GM18507 (cell line): ENCODE data around the gene ST6GALNAC3.
"Not testable (repeated sequence)": the region's sequence is repeated elsewhere in the genome, so short reads cannot be mapped to it uniquely, and the experiment has no call there.

Experiments used
- DNase-seq: peaks from one replicate; pipeline ENCODE4 v3.0.0; 2011; ENCODE audit warnings: low read depth; ENCODE audit not compliant: insufficient read length; ENCODE audit errors: extremely low spot score
- FAIRE-seq: peaks from 2 replicates; lab custom pipeline; 2011; peaks lifted over from hg19 to GRCh38; lab: Jason Lieb, UNC

Gene ST6GALNAC3

DNA sequence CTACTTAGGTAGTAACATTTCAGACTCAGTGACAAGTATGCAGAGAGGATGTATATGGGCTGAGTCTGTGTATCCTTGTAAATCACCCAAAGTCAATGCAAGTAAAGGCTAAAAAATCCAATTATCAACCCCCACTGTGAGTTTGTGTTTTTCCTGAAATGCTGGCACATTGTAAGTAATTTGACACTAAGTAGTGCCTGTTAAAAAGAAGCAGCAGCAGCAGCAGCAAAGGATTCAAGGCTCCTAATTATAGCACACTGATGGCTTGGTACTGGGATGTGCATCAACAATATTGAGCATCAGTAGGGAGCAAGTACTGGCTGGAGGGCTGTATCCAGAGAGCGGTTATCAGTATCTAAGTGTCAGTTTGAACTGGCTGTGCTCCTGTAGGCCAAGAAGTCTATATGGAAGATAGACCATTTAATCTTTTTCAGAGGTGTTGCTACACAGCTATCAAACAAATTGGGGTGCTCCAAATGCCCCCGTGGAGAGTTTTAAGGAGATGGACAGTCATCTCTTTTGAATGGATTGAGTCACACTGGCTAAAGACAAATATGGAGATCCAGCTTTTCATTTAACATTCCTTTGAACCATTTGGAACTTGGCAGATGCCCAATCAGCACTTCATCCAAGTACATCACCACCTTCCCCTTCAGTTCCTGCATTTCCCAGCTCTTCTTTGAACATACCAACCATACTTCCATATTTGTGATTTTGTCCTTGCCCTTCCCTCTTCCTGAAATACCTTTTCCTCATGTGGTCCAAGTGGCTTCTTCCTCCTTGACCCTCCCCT is 551.5 kb downstream of the ST6GALNAC3 start:
- FAIRE-seq (no peak), DNase-seq (no peak)

DNA sequence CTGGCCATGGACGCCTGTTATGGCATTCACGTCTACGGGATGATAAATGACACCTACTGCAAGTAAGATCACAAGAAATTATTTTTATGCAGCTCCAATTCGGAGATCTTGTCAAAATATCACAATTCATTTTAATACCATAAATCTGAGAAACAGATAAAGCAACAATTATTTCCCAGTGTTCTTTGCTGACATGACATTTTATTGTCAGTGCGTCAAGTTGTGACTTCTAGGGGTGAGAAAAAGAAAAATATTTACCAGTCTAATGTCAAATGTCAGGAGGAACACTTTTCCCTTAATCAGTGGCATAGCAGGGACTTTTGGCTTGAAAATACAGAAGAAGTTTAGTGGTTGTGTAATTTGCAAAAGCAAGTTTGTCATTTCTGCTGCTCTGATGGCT is 553.0 kb downstream of the ST6GALNAC3 start:
- FAIRE-seq (no peak), DNase-seq (no peak)

- FAIRE-seq = no peak
- DNase-seq = no peak
These were observed 553.4 kb downstream of the ST6GALNAC3 start for GRCh38 chr1:76627901-76628300.

DNA sequence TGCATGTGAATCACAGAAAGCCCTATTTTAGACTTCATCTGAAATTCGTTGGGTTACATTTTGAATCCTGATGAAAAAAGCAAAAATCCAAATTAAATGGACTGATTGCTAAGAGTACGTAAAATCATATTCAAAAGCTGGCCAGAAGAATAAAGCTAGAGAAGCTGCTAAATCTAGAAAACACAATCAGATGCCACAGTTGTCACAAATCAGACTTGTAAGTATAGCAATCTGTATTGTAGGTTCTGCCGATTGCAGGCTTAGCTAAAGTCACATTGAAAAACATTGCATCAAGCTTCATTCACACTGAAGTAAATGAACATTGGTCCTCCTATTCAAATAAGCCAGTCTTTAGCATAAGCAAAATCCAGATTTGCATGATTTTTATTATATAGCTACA is 557.6 kb downstream of the ST6GALNAC3 start:
- DNase-seq = no peak
- no peak for FAIRE-seq

DNA sequence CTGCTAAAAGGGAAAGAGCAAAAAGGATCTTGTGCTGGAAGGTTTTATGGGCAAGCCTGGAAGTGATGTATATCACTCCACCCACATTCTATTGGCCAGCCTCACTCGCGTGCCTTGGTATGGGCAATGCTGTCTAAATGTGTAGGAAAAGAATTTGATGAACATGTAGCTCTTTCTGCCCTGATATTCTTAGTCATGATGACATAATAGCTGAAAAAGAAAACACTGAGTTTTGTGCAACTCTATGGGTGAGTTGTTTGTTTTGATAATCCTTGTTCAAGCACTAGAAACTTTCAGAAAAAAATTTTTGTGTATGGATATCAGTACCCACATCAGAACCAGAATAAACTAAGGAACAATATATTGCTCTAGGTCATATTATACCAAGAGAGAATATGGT is 561.2 kb downstream of the ST6GALNAC3 start:
- no peak for DNase-seq
- FAIRE-seq = no peak

- no peak for DNase-seq
- FAIRE-seq = no peak
These were observed 564.6 kb downstream of the ST6GALNAC3 start for GRCh38 chr1:76639181-76639580.

GRCh38 chr1:76640092-76640491 is 565.5 kb downstream of the ST6GALNAC3 start:
- no peak for DNase-seq
- no peak for FAIRE-seq

DNA sequence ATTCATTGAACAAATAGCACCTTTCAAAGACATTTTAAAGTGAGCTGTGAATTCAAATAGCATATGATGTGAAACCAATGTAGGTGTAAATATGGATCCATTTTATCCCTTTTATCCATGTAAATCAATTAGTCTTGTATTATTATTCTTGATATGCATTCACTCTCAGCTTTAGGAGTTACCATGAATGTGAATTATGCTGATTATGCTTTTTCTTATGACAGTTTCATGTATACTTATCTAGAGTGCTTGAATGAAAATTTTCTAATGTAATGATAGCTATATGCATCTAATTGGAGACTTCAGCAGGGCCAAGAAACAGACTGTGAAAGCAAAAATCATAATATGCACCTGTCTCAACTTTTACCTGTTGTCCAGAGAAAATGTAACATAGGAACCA is 566.2 kb downstream of the ST6GALNAC3 start:
- DNase-seq (no peak), FAIRE-seq (no peak)

- DNase-seq (no peak), FAIRE-seq (no peak)
These were observed 569.6 kb downstream of the ST6GALNAC3 start for GRCh38 chr1:76644139-76644538.

DNA sequence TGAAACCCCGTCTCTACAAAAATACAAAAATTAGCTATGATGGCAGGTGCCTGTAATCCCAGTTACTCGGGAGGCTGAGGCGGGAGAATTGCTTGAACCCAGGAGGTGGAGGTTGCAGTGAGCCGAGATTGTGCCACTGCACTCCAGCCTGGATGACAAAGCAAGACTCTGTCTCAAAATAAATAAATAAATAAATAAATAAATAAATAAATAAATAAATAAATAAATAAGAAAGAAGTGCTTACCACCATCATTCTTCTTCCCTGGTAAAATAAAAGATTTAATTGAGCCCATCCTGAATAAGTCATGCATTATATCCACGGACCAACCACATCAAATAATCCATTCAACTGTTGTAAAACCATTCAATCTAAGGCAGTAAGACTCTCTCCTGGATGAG is 578.3 kb downstream of the ST6GALNAC3 start:
- FAIRE-seq, DNase-seq: not testable (repeated sequence)

- FAIRE-seq (no peak), DNase-seq (no peak)
These were observed 583.1 kb downstream of the ST6GALNAC3 start for GRCh38 chr1:76657623-76658022.

- DNase-seq (no peak), FAIRE-seq (no peak)
These were observed 584.8 kb downstream of the ST6GALNAC3 start for GRCh38 chr1:76659171-76659940.

GRCh38 chr1:76661531-76661930 is 587.0 kb downstream of the ST6GALNAC3 start:
- no peak for FAIRE-seq

GRCh38 chr1:76666499-76666898 is 592.0 kb downstream of the ST6GALNAC3 start:
- FAIRE-seq (no peak), DNase-seq (no peak)

More at GRCh38 chr1:76661531-76661930, 587.0 kb downstream of the ST6GALNAC3 start:
- no peak for DNase-seq

GRCh38 chr1:76668046-76668445 is 593.5 kb downstream of the ST6GALNAC3 start:
- FAIRE-seq (peak; percentile 9), DNase-seq (no peak)

DNA sequence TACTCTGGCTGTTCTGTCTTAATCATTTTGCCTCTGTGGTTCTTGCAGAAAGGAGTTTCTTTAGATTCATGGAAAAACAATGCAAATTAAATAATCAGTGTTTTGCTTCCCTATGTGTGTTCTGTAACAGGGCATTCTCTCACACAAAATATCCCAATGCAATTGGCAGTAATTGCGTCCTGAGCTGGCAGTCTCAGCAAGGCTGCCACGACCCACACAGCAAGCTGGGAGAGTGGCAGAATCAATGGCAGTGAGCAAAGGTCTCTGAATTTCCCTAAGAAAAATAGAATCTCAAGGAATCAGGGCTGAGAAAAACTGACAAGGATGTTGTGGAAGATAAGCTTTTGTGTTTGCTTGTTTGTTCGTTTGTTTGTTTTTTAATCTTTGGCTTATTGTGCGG is 594.6 kb downstream of the ST6GALNAC3 start:
- DNase-seq (no peak), FAIRE-seq (no peak)

- FAIRE-seq (no peak), DNase-seq (no peak)
These were observed 595.2 kb downstream of the ST6GALNAC3 start for GRCh38 chr1:76669624-76670315.

GRCh38 chr1:76674689-76675210 is 600.2 kb downstream of the ST6GALNAC3 start:
- no peak for DNase-seq
- FAIRE-seq = no peak

GRCh38 chr1:76677416-76678405 is 603.2 kb downstream of the ST6GALNAC3 start:
- no peak for DNase-seq
- FAIRE-seq = no peak
